NOMO-1 treated with dmso at 0.1 percent for 144 hours (cell line): ENCODE results near the gene AUTS2.

Experiments used
- DNase-seq: peaks from one replicate; lab custom pipeline; 2025; ENCODE audit not compliant: unreplicated experiment; lab: John Stamatoyannopoulos, UW

Gene AUTS2

GRCh38 chr7:69599955-69600709 lies 1.9 kb downstream of the AUTS2 start:
- no peak for DNase-seq

GRCh38 chr7:69600710-69601519 lies 2.6 kb downstream of the AUTS2 start:
- DNase-seq, result no peak

GRCh38 chr7:69602522-69602921 lies 4.2 kb downstream of the AUTS2 start:
- no peak for DNase-seq

GRCh38 chr7:69603351-69603750 lies 5.1 kb downstream of the AUTS2 start:
- DNase-seq, result no peak

GRCh38 chr7:69603937-69604494 lies 5.7 kb downstream of the AUTS2 start:
- DNase-seq, result no peak

- DNase-seq, result no peak
Measured at GRCh38 chr7:69605070-69605469, 6.8 kb downstream of the AUTS2 start.

- DNase-seq, result no peak
Measured at GRCh38 chr7:69605546-69605945, 7.3 kb downstream of the AUTS2 start.

- no peak for DNase-seq
Measured at GRCh38 chr7:69608049-69608448, 9.8 kb downstream of the AUTS2 start.

- no peak for DNase-seq
Measured at GRCh38 chr7:69608878-69609277, 10.6 kb downstream of the AUTS2 start.

- no peak for DNase-seq
Measured at GRCh38 chr7:69609541-69610373, 11.5 kb downstream of the AUTS2 start.

GRCh38 chr7:69610374-69611084 lies 12.3 kb downstream of the AUTS2 start:
- no peak for DNase-seq

GRCh38 chr7:69612981-69613380 lies 14.7 kb downstream of the AUTS2 start:
- DNase-seq, result no peak

GRCh38 chr7:69613846-69614245 lies 15.6 kb downstream of the AUTS2 start:
- no peak for DNase-seq

GRCh38 chr7:69615685-69616084 lies 17.4 kb downstream of the AUTS2 start:
- DNase-seq, result no peak

GRCh38 chr7:69617364-69617763 lies 19.1 kb downstream of the AUTS2 start:
- no peak for DNase-seq

GRCh38 chr7:69619054-69619453 lies 20.8 kb downstream of the AUTS2 start:
- DNase-seq, result no peak

- no peak for DNase-seq
Measured at GRCh38 chr7:69619635-69620034, 21.4 kb downstream of the AUTS2 start.

- no peak for DNase-seq
Measured at GRCh38 chr7:69620063-69620462, 21.8 kb downstream of the AUTS2 start.

GRCh38 chr7:69620650-69621049 lies 22.4 kb downstream of the AUTS2 start:
- no peak for DNase-seq

GRCh38 chr7:69622014-69622835 lies 23.9 kb downstream of the AUTS2 start:
- DNase-seq, result no peak
